Heart left ventricle (tissue), 13 donors: ENCODE results near the gene RAB8A.

ENCODE experiments used
- CTCF ChIP-seq, 12 donors: fragments of 200-600 bp; sonication (generic) in 4 of 12; IDR thresholded peaks; one replicate each; pipeline versions ENCODE4 v1.5.0 to v1.8.0; 2018 to 2022; ENCODE audit warnings: antibody characterized with exemption in 12 of 12, mild to moderate bottlenecking in 5 of 12
- POLR2A ChIP-seq, 2 donors: fragments of 450-650 bp; IDR thresholded peaks; one replicate each; pipeline ENCODE4 v1.6.1; 2017; ENCODE audit warnings: antibody characterized with exemption in 2 of 2, mild to moderate bottlenecking in 2 of 2, moderate library complexity in 2 of 2
- donor health status: ischemic (EF 13 %, LVEDD 7.1; RV severe dilation, severe dysfunction).
- donor health status: DM: no; HTN: yes; CAD: no.
- donor health status: DM: no; HTN: no; CAD: no.
- donor health status: ischemic (EF 25% LVEDD 6.9; RV normal size, moderate dysfunction).
- donor health status: ischemic (EF 25% LVEDD 5.7; RV mildly dilated, moderate dysfunction).
- donor health status: ischemic (EF 35%, LVEDD 5.7; RV mildly dilated, moderate dysfunction).
- donor health status: nonischemic (EF 11% LVEDD 7.7; RV severe dilation, severe dysfunction).
- donor health status: DM: yes; HTN: yes; CAD: no.
- donor health status: PGD.
- donor health status: ischemic (EF 29% LVEDD 5.4; RV normal size, mild dysfunction).
- donor health status: nonischemic (EF 23%, LVEDD 6.1; RV moderate dilation, normal function).

- TF ChIP-seq CTCF (IDR thresholded peaks at IDR 0.05) (no peak), POLR2A (IDR thresholded peaks at IDR 0.05) (no peak)
These were observed 42.9 kb downstream of the RAB8A start for GRCh38 chr19:16154557-16154956.
